GM19395 (cell line): ENCODE data around the gene NUP58.
"Not testable (repeated sequence)": the region's sequence is repeated elsewhere in the genome, so short reads cannot be mapped to it uniquely, and the experiment has no call there.

Experiments used
- ATAC-seq: cut with Tn5 transposase; IDR thresholded peaks from one replicate; pipeline ENCODE4 v1.9.1; 2021; ENCODE audit warnings: mild to moderate bottlenecking, moderate library complexity; ENCODE audit not compliant: unreplicated experiment

The NUP58 gene

GRCh38 chr13:25300861-25301346 is 521 bp upstream of the NUP58 start:
- ATAC-seq, result peak; percentile 30

GRCh38 chr13:25302121-25302520 is 696 bp downstream of the NUP58 start:
- ATAC-seq, result no peak

- no peak for ATAC-seq
These were observed 5.4 kb downstream of the NUP58 start for GRCh38 chr13:25306671-25307464.

- ATAC-seq, result no peak
These were observed 9.5 kb downstream of the NUP58 start for GRCh38 chr13:25310891-25311290.

- not testable (repeated sequence) for ATAC-seq
These were observed 17.5 kb downstream of the NUP58 start for GRCh38 chr13:25318946-25319345.

GRCh38 chr13:25319771-25320170 is 18.3 kb downstream of the NUP58 start:
- no peak for ATAC-seq

- no peak for ATAC-seq
These were observed 22.7 kb downstream of the NUP58 start for GRCh38 chr13:25324100-25324499.

GRCh38 chr13:25329706-25330105 is 28.3 kb downstream of the NUP58 start:
- no peak for ATAC-seq

GRCh38 chr13:25330541-25330940 is 29.1 kb downstream of the NUP58 start:
- ATAC-seq, result no peak

- no peak for ATAC-seq
These were observed 34.4 kb downstream of the NUP58 start for GRCh38 chr13:25335856-25336255.

GRCh38 chr13:25345576-25345975 is 44.2 kb downstream of the NUP58 start:
- no peak for ATAC-seq

- ATAC-seq, result no peak
These were observed 45.7 kb downstream of the NUP58 start for GRCh38 chr13:25347151-25347550.

GRCh38 chr13:25351404-25351803 is 50.0 kb downstream of the NUP58 start:
- no peak for ATAC-seq

GRCh38 chr13:25352230-25352629 is 50.8 kb downstream of the NUP58 start:
- ATAC-seq, result no peak

- no peak for ATAC-seq
These were observed 51.4 kb downstream of the NUP58 start for GRCh38 chr13:25352806-25353205.

- ATAC-seq, result no peak
These were observed 51.9 kb downstream of the NUP58 start for GRCh38 chr13:25353344-25353743.

- ATAC-seq, result no peak
These were observed 53.0 kb downstream of the NUP58 start for GRCh38 chr13:25354377-25354776.

- ATAC-seq, result not testable (repeated sequence)
These were observed 59.0 kb downstream of the NUP58 start for GRCh38 chr13:25360443-25360842.

GRCh38 chr13:25365720-25366235 is 64.4 kb downstream of the NUP58 start:
- ATAC-seq, result no peak

GRCh38 chr13:25371158-25371874 is 69.9 kb downstream of the NUP58 start:
- ATAC-seq, result no peak

- no peak for ATAC-seq
These were observed 70.5 kb downstream of the NUP58 start, which contains the start of gene ATP8A2 for GRCh38 chr13:25371875-25372283. TSS of gene ATP8A2 (plus strand) at chr13:25371974. CDS start at chr13:25372213, 239 bp downstream.
